Renal cortical epithelial cell (primary cell): Measurements from ENCODE around the gene DLG2. TPM values are rescaled to one million over a fixed set of nuclear protein-coding genes. Genes with fewer than 3 reads are reported as not detected.
"Not testable (repeated sequence)": the region's sequence is repeated elsewhere in the genome, so short reads cannot be mapped to it uniquely, and the experiment has no call there.

Experiments
- DNase-seq: peaks from one replicate; pipeline ENCODE4 v3.0.0-alpha.2; 2011; ENCODE audit warnings: low read depth
- total RNA-seq: library from RNA; depleted of rRNA; stranded (reverse); fragments of >200 nt; gene quantifications from 2 replicates; pipeline ENCODE4 v1.2.3, GENCODE V29; 2014

Gene DLG2
- total RNA-seq, 1 donor from 2014 or later: 0.85 TPM

DNA sequence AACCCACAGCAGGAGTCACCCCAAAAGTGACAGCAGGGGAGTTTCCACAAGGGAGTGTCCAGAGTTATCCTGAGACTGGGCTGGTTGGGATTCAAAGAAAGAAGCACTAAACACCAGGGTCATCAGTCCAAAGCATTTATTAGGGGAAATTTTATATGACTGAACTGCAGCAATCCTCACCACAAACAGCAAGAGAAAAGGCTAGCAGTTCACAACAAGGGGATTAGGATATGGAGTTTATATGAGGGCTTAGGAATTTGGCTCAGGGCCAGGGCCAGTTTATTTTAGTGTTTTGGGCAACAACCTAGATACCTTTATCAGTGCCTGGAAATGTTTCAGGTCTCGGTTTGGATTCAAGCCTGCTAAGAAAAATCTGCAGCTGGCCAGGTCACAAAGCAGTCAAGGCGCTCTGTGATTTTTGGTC lies 16.1 kb upstream of the DLG2 start:
- DNase-seq: no peak

- no peak for DNase-seq
These were observed 7.6 kb upstream of the DLG2 start for GRCh38 chr11:85634747-85635146.

GRCh38 chr11:85628771-85629341 lies 1.7 kb upstream of the DLG2 start:
- DNase-seq: no peak

DNA sequence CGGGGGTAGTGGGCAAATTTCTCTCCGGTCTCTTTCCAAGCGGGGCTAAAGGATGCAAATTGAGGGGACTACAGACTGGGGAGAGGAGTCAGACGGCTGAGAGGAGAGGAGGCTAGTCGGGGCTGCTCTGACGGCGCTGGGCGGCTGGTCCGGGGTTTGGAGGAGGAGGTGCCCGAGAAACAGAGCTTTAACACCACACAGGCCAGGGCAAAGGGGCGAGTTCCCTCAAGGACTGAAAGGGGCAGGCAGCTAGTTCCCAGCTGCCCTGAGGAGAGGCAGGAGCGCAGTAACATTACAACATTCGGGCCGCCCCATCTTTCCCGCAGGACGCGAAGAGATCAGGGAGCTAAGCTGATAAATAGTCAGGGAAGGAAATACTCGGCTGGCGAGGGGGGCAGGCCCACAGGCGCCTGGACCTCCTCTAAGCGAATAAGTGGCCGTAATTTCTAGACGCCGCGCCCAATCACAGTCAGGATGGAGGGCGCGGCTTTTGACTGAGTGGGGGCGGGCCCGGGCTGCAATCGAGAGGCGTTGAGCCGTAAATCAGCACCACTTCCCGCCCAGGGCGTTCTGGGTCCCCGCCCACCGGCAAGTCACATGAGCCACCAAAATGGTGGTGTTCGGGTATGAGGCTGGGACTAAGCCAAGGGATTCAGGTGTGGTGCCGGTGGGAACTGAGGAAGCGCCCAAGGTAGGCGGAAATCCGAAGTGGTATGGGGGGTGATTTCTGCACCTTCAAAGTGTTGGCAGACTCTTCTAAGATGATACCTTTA lies 1.0 kb upstream of the DLG2 start, which contains the start of gene TMEM126B:
TSS of gene TMEM126B (plus strand) at position 596 of the 773 bp plus-strand sequence. CDS start at position 611, 15 bp downstream.
- peak; percentile 91 for DNase-seq

DNA sequence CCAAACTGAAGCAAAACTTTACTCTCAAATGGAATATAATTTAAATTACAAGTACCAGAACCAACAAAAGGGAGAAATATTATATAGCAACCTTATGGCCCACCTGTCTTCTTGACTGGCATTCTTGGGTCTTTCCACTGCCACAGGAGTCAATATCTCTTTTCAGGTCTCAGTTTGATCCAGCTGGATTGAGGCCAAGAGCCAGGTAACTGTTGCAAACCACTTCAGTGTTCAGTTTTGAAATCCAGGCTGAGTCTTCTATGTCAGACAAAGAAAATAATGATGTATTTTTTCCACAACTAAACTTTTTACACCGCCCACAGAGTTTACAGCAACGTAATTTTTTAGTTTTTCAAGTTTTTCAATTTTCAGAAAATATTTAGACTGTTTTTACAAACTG lies 648 bp downstream of the DLG2 start:
- DNase-seq: no peak

DNA sequence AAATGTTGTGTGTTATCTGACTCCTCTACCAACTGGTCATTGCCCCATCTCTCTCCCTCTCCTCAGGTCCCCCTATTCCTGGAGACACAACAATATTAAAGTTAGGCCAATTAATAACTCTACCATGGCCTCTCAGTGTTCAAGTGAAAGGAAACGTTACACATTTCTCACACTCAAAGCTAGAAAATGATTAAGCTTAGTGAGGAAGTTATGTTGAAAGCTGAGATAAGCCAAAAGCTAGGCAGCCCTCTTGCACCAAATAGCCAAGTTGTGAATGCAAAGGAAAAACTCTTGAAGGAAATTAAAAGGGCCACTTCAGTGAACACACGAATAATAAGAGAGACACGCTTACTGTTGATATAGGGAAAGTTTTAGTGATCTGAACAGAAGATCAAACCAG lies 6.9 kb downstream of the DLG2 start:
- DNase-seq: peak; percentile 54

- peak; percentile 65 for DNase-seq
These were observed 7.6 kb downstream of the DLG2 start for GRCh38 chr11:85619499-85619898.

DNA sequence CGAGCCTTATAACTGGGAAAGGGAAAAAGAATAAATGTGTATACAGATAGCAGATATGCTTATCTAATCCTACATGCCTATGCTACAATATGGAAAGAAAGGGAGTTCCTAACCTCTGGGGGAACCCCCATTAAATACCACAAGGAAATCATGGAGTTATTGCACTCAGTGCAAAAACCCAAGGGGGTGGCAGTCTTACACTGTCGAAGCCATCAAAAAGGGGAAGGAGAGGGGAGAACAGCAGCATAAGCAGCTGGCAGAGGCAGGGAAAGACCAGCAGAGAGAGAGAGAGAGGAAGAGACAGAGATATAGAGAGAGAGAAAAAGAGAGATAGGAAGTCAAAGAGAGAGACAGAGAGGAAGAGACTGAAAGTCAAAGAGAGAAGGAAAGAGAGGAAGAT lies 15.5 kb downstream of the DLG2 start:
- not testable (repeated sequence) for DNase-seq

DNA sequence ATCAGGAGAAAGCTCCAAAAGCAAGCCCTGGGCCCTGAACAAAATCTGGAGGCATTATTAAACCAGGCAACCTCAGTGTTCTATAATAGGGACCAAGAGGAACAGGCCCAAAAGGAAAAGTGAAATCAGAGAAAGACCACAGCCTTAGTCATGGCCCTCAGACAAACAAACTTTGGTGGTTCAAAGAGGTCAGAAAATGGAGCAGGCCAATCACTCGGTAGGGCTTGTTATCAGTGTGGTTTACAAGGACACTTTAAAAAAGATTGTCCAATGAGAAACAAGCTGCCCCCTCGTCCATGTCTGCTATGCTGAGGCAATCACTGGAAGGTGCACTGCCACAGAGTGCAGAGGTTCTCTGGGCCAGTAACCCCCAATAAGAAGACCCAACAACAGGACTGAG lies 17.9 kb downstream of the DLG2 start:
- DNase-seq: not testable (repeated sequence)

- not testable (repeated sequence) for DNase-seq
These were observed 18.5 kb downstream of the DLG2 start for GRCh38 chr11:85608621-85609020.

GRCh38 chr11:85606237-85606636 lies 20.9 kb downstream of the DLG2 start:
- not testable (repeated sequence) for DNase-seq

- DNase-seq: no peak
These were observed 23.9 kb downstream of the DLG2 start for GRCh38 chr11:85603220-85603619.

DNA sequence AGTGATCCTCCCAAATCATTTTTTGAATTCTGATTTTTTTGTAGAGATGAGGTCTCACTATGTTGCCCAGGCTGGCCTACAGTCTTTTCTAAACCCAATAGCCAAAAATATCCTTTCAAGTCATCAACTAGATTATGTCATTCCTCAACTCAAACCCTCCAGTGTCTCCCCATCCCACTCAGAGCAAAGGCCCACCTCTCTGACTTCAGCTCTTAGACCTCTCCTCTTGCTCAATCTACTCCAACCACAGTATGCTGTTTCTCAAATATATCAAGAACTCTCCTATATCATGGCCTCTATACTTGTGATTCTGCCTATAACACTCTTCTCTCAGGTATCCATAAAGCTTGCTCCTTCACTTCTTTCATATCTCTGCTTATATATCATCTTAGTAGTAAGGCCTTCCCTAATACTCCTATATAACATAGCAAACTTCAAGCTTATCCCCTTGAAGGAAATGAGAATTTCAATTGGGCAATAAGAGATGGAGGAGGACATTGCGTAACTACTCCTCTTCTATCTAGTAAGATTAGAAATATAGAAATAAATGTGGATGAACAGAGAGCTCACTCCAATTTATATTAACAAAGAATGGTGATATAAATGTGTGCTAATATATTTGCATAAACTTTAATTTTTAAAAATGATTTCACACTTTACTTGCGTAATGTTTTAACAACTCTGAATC lies 24.5 kb downstream of the DLG2 start:
- DNase-seq: no peak

DNA sequence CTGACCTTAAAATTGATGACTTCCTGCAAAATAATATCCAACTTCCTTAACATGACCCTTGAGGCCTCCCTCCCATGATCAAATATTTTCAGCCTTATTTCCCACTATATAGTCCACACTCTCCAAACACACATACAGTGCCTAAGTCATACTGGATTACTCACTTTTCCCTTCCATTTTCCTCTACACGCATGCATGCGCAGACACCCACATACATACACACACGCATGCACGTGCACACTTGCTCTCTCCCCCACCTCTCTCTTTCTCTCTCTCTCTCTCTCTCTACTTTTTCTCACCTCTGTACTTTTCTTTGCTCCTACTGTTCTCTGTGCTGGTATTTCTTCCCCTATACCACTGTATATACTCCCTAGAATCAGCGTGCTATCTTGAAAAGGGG lies 28.1 kb downstream of the DLG2 start:
- no peak for DNase-seq

DNA sequence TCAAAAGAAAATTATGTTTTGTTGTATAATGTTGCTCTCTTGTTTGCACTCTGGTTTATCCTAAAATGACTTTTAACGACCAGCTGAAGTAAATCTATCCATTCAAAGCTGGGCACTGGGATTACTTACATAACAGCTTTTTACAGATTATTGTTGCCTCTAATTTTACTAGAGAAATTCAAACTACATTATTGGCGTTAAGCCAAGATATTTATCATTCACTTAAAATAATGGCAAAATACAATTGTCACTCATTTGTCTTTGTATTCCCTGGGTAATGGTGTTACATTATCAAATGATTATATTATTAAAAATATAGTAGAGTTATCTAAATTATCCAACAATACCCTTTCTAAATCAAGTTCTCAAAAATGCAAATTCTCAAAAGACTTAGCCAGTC lies 30.3 kb downstream of the DLG2 start:
- DNase-seq: no peak

DNA sequence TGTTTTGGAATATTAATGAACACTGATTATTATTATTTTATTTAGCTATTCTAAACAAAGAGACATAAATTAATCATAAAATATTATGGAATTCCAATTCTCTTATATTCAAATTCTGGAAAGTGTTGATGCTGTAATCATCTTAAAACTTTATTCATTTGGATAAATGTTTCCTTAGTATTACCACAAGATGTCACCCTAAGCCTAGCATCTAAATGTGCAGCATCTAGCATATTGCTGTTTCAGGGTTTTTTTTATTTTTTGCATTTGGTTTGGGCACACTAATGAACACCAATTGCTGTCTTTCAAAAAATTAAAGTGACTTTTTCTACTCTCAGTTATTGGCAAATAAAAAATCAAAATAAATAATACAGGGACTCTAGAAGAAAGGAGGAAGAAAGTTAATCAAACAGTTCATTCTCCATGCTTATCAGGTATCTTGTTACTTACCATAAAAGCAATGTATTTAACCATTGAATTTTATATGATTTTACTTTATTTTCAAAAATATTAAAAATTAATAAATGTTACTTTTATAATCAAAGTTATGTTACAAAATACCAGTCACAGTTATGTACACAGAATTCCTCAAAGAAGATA lies 31.8 kb downstream of the DLG2 start:
- DNase-seq: peak; percentile 65

DNA sequence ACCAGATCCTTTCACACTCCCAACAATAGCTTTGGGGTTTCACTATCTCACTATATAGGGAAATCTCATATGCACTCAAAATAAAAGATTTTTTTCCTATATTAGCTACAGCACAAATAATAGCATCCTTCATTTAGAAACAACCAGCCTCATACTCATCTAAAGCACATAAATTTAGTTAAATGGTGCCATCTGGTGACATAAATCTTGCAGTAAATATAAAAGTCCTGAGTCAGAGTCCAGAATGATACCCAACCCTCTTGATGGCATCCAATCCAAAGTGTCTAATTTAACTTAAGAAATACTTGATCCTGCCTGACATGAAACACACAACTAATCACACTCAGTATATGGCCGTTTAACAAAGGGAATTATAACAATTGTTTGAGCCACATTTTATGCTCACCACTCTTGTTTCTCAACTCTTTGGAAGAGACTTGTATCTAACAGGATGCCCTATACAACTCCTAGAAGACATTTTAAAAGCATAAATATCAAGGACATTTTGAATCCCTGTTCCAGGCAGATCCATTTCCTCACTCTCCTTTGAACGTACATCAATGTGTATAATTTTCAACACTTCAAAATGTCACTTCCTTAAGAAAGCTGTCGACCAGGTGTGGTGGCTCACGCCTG lies 36.2 kb downstream of the DLG2 start:
- peak; percentile 57 for DNase-seq

GRCh38 chr11:85589373-85589772 lies 37.8 kb downstream of the DLG2 start:
- DNase-seq: no peak

GRCh38 chr11:85582111-85582510 lies 45.0 kb downstream of the DLG2 start:
- DNase-seq: no peak

- no peak for DNase-seq
These were observed 51.8 kb downstream of the DLG2 start for GRCh38 chr11:85575388-85575787.

DNA sequence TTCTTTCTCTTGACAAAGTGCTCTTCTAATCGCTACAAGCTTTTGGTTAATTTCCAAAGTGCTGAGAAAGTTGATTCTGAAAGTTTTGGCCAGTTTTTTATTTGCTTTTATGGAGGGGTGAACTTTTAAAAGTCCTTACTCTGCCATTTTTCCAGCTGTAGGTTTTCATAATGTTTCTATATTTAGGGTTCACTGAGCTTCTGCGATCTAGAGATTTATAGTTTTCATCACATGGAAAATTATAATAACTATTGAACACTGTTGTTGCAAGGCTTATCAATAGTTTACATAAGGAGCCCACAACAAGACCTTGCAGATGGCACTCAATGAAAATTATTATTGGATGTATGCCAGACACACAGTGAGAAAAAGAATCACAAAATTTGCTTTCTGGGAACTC lies 55.1 kb downstream of the DLG2 start:
- DNase-seq: no peak

DNA sequence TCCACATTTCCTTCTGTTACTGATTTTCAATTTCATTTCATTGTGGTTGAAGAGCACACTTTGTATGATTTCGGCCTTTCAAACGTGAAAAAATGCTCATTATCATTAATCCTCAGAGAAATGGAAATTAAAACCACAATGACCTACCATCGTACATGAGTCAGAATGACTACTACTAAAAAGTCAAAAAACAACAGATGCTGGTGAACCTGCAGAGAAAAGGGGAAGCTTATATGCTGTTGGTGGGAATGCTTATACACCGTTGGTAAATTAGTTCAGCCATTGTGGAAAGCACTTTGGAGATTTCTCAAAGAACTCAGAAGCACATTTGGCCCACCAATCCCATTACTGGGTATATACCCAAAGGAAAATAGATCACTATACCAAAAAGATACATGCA lies 57.6 kb downstream of the DLG2 start:
- DNase-seq: no peak
